Fibroblast of skin of right quadriceps (primary cell): ENCODE measurements around the gene PDCD1LG2.

Experiments
- DNase-seq: peaks from one replicate; pipeline ENCODE4 v3.0.0-alpha.2; 2013

Gene PDCD1LG2

GRCh38 chr9:5532790-5533189 is 22.5 kb downstream of the PDCD1LG2 start:
- DNase-seq = no peak

- DNase-seq = no peak
These were observed 26.4 kb downstream of the PDCD1LG2 start for GRCh38 chr9:5536684-5537083.

GRCh38 chr9:5543875-5544702 is 33.8 kb downstream of the PDCD1LG2 start:
- DNase-seq = no peak

GRCh38 chr9:5549658-5550650 is 39.6 kb downstream of the PDCD1LG2 start:
- peak; percentile 64 for DNase-seq

- DNase-seq = no peak
These were observed 41.2 kb downstream of the PDCD1LG2 start for GRCh38 chr9:5551368-5552150.

- DNase-seq = peak; percentile 60
These were observed 42.0 kb downstream of the PDCD1LG2 start for GRCh38 chr9:5552301-5552700.

GRCh38 chr9:5553211-5553610 is 42.9 kb downstream of the PDCD1LG2 start:
- peak; percentile 90 for DNase-seq

- DNase-seq = no peak
These were observed 43.9 kb downstream of the PDCD1LG2 start for GRCh38 chr9:5554254-5554653.

GRCh38 chr9:5556101-5556705 is 45.9 kb downstream of the PDCD1LG2 start:
- no peak for DNase-seq

- DNase-seq = peak; percentile 55
These were observed 47.6 kb downstream of the PDCD1LG2 start for GRCh38 chr9:5557606-5558587.

GRCh38 chr9:5559659-5560058 is 49.3 kb downstream of the PDCD1LG2 start:
- no peak for DNase-seq

- DNase-seq = no peak
These were observed 50.2 kb downstream of the PDCD1LG2 start for GRCh38 chr9:5560443-5561100.

GRCh38 chr9:5561828-5562488 is 51.6 kb downstream of the PDCD1LG2 start:
- no peak for DNase-seq

GRCh38 chr9:5562806-5563416 is 52.6 kb downstream of the PDCD1LG2 start:
- DNase-seq = no peak

- no peak for DNase-seq
These were observed 53.1 kb downstream of the PDCD1LG2 start for GRCh38 chr9:5563417-5563815.

- DNase-seq = peak; percentile 58
These were observed 53.6 kb downstream of the PDCD1LG2 start for GRCh38 chr9:5563886-5564285.

- no peak for DNase-seq
These were observed 55.8 kb downstream of the PDCD1LG2 start for GRCh38 chr9:5566054-5566618.

- DNase-seq = no peak
These were observed 58.5 kb downstream of the PDCD1LG2 start for GRCh38 chr9:5568868-5569267.

GRCh38 chr9:5569409-5569808 is 59.1 kb downstream of the PDCD1LG2 start:
- DNase-seq = no peak
